ENCODE data around the gene WWOX.

DNA sequence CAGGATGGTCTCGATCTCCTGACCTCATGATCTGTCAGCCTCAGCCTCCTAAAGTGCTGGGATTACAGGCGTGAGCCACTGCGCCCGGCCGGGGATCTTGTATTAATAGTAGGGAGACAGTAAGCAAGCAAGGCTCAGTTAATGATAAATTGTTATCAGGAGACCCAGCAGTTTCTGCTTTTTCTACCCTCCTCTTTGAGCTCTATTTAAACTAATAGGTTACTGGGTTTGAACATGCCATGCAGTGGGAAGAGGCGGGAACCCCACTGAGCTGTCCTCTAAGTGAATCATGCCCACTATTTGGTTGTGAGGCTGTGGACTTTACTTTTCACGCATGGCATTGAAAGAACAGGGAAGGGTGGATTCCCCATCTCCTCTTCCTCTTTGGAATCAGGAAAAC, 223.9 kb downstream of the WWOX start:
- TF ChIP-seq POLR2AphosphoS5 (IDR thresholded peaks at IDR 0.05) (no peak), POLR2A (IDR thresholded peaks at IDR 0.05) (no peak), EP300 (IDR thresholded peaks at IDR 0.05) (no peak)
- TF ChIP-seq, protein P1, sequence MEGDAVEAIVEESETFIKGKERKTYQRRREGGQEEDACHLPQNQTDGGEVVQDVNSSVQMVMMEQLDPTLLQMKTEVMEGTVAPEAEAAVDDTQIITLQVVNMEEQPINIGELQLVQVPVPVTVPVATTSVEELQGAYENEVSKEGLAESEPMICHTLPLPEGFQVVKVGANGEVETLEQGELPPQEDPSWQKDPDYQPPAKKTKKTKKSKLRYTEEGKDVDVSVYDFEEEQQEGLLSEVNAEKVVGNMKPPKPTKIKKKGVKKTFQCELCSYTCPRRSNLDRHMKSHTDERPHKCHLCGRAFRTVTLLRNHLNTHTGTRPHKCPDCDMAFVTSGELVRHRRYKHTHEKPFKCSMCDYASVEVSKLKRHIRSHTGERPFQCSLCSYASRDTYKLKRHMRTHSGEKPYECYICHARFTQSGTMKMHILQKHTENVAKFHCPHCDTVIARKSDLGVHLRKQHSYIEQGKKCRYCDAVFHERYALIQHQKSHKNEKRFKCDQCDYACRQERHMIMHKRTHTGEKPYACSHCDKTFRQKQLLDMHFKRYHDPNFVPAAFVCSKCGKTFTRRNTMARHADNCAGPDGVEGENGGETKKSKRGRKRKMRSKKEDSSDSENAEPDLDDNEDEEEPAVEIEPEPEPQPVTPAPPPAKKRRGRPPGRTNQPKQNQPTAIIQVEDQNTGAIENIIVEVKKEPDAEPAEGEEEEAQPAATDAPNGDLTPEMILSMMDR (IDR thresholded peaks at IDR 0.05) = no peak

All from gastroesophageal sphincter (tissue), 3 donors.